Measurements from ENCODE around the gene METTL8. TPM values are rescaled to one million over a fixed set of nuclear protein-coding genes. Genes with fewer than 3 reads are reported as not detected.

METTL8 gene
- total and polyA plus RNA-seq, 2 of the 13 experiments (the other 11 are each of a cell fraction or from before 2014, with no cell fraction given) = 18.6 to 68.2 TPM

- TF ChIP-seq SRF (IDR thresholded peaks at IDR 0.05; ENCODE audit: low read depth, low read length) (no peak), AKAP8 (CRISPR knock-in tag; IDR thresholded peaks at IDR 0.05) (no peak), ATAD3A (CRISPR knock-in tag; IDR thresholded peaks at IDR 0.05) (no peak), EHMT2 (IDR thresholded peaks at IDR 0.05; ENCODE audit: borderline replicate concordance, low read depth, low read length) (no peak), ZNF382 (CRISPR knock-in tag; IDR thresholded peaks at IDR 0.05; ENCODE audit: borderline replicate concordance) (no peak), ZFP1 (CRISPR knock-in tag; IDR thresholded peaks at IDR 0.05) (no peak), HOXA3 (CRISPR knock-in tag; IDR thresholded peaks at IDR 0.05) (no peak; the same call in 1 of the 2 replicates), HOXA5 (CRISPR knock-in tag; IDR thresholded peaks at IDR 0.05) (no peak), MAF1 (CRISPR knock-in tag; IDR thresholded peaks at IDR 0.05; ENCODE audit: borderline replicate concordance) (no peak), ZNF576 (CRISPR knock-in tag; IDR thresholded peaks at IDR 0.05) (no peak), ZBTB40 (IDR thresholded peaks at IDR 0.05) (no peak), ZBTB40 (CRISPR knock-in tag; IDR thresholded peaks at IDR 0.05) (no peak), ZFP82 (CRISPR knock-in tag; IDR thresholded peaks at IDR 0.05; ENCODE audit: borderline replicate concordance) (no peak), ZFP62 (CRISPR knock-in tag; IDR thresholded peaks at IDR 0.05) (no peak), MAFG (CRISPR knock-in tag; IDR thresholded peaks at IDR 0.05) (no peak), NFKB2 (CRISPR knock-in tag; IDR thresholded peaks at IDR 0.05; ENCODE audit: borderline replicate concordance) (no peak), ZNF292 (CRISPR knock-in tag; IDR thresholded peaks at IDR 0.05; ENCODE audit: borderline replicate concordance, low read depth) (no peak), MNT (IDR thresholded peaks at IDR 0.05) (no peak), ZNF317 (CRISPR knock-in tag; IDR thresholded peaks at IDR 0.05) (no peak), ZMYM3 (CRISPR knock-in tag; IDR thresholded peaks at IDR 0.05) (no peak), JUN (CRISPR knock-in tag; IDR thresholded peaks at IDR 0.05) (no peak)
These were observed 17.5 kb downstream of the METTL8 start (continued) for GRCh38 chr2:171416009-171416926.

All from HepG2 (cell line).